Hepatocyte (in vitro differentiated cells): ENCODE results near the gene UQCC2.

ENCODE experiments used
- CTCF ChIP-seq: fragments of 200-600 bp; sonication (generic); IDR thresholded peaks from 2 replicates; pipeline ENCODE4 v1.5.1; 2016; ENCODE audit warnings: antibody characterized with exemption, mild to moderate bottlenecking; ENCODE audit not compliant: poor library complexity
- EZH2 ChIP-seq: fragments of 200-600 bp; sonication (generic); IDR thresholded peaks from 2 replicates; pipeline ENCODE4 v1.6.1; 2016; ENCODE audit warnings: antibody characterized with exemption, mild to moderate bottlenecking, borderline replicate concordance
- EZH2phosphoT487 ChIP-seq: fragments of 200-600 bp; sonication (generic); IDR thresholded peaks from one replicate; pipeline ENCODE4 v1.6.1; 2018; ENCODE audit warnings: antibody characterized with exemption, mild to moderate bottlenecking, low read depth, moderate library complexity; ENCODE audit not compliant: unreplicated experiment, severe bottlenecking

- no peak for TF ChIP-seq CTCF
- no peak for TF ChIP-seq EZH2
- no peak for TF ChIP-seq EZH2phosphoT487
Observed at GRCh38 chr6:33667776-33668175, 43.7 kb downstream of the UQCC2 start.
